Tibial nerve (tissue), 4 donors: ENCODE results near the gene PLCG1.

ENCODE experiments used
- CTCF ChIP-seq, 5 experiments: fragments of 200-600 bp in 3 of 5; fragments of 450-650 bp in 2 of 5; sonication (generic) in 3 of 5; IDR thresholded peaks; one replicate each; pipeline ENCODE4 v1.5.1; 2016 to 2019; ENCODE audit warnings: antibody characterized with exemption in 5 of 5, mild to moderate bottlenecking in 3 of 5, moderate library complexity in 2 of 5
- EP300 ChIP-seq, 2 donors: sonication (generic); formaldehyde crosslinking; IDR thresholded peaks; one replicate each; pipeline ENCODE4 v1.6.1; 2017; ENCODE audit warnings: antibody characterized with exemption in 2 of 2, mild to moderate bottlenecking in 1 of 2
- POLR2A ChIP-seq, 2 donors: fragments of 450-650 bp; IDR thresholded peaks; one replicate each; pipeline ENCODE4 v1.6.1; 2017; ENCODE audit warnings: antibody characterized with exemption in 2 of 2, mild to moderate bottlenecking in 2 of 2, moderate library complexity in 2 of 2

GRCh38 chr20:41137614-41138474 is 501 bp downstream of the PLCG1 start:
- TF ChIP-seq EP300 (IDR thresholded peaks at IDR 0.05) (peak; percentile 35 to 59), POLR2A (IDR thresholded peaks at IDR 0.05) (no peak), CTCF (IDR thresholded peaks at IDR 0.05) (no peak)
